WTC11 (cell line): ENCODE results near the gene NFKBIE.

Source experiments
- ATF2 ChIP-seq: sonication (generic); formaldehyde crosslinking; IDR thresholded peaks from 2 replicates; pipeline ENCODE4 v1.8.1; 2022; ENCODE audit warnings: low read depth, missing genetic modification reagents, borderline replicate concordance
- CREB1 ChIP-seq: sonication (generic); formaldehyde crosslinking; IDR thresholded peaks from 2 replicates; pipeline ENCODE4 v1.8.0; 2023; ENCODE audit warnings: mild to moderate bottlenecking, missing genetic modification reagents
- FOXP4 ChIP-seq: sonication (generic); formaldehyde crosslinking; IDR thresholded peaks from 2 replicates; pipeline ENCODE4 v1.8.0; 2022; ENCODE audit warnings: mild to moderate bottlenecking, missing genetic modification reagents
- JUN ChIP-seq: sonication (generic); formaldehyde crosslinking; IDR thresholded peaks from 2 replicates; pipeline ENCODE4 v1.8.0; 2023; ENCODE audit warnings: mild to moderate bottlenecking, missing genetic modification reagents
- MYBL2 ChIP-seq: sonication (generic); formaldehyde crosslinking; IDR thresholded peaks from 2 replicates; pipeline ENCODE4 v1.8.1; 2023; ENCODE audit warnings: mild to moderate bottlenecking, moderate library complexity, missing genetic modification reagents
- SMAD3 ChIP-seq: sonication (generic); formaldehyde crosslinking; IDR thresholded peaks from 2 replicates; pipeline ENCODE4 v1.8.0; 2022; ENCODE audit warnings: missing genetic modification reagents, mild to moderate bottlenecking, borderline replicate concordance
- SMAD4 ChIP-seq: sonication (generic); formaldehyde crosslinking; IDR thresholded peaks from 2 replicates; pipeline ENCODE4 v1.8.0; 2022; ENCODE audit warnings: mild to moderate bottlenecking, missing genetic modification reagents
- STAT6 ChIP-seq: sonication (generic); formaldehyde crosslinking; conservative IDR thresholded peaks from 2 replicates; pipeline ENCODE4 v1.8.1; 2023; ENCODE audit warnings: mild to moderate bottlenecking, low read depth, missing genetic modification reagents, moderate library complexity
- TEAD4 ChIP-seq: sonication (generic); formaldehyde crosslinking; IDR thresholded peaks from 2 replicates; pipeline ENCODE4 v1.8.0; 2022; ENCODE audit warnings: mild to moderate bottlenecking, missing genetic modification reagents
- TP53 ChIP-seq: sonication (generic); formaldehyde crosslinking; IDR thresholded peaks from 2 replicates; pipeline ENCODE4 v1.8.1; 2023; ENCODE audit warnings: mild to moderate bottlenecking, missing genetic modification reagents
- ZBTB43 ChIP-seq: sonication (generic); formaldehyde crosslinking; IDR thresholded peaks from 2 replicates; pipeline ENCODE4 v1.8.1; 2023; ENCODE audit warnings: mild to moderate bottlenecking, missing genetic modification reagents
- TF ChIP-seq, protein P1 (sequence below): fragments of 200-600 bp; IDR thresholded peaks from 2 replicates; pipeline ENCODE4 v1.8.0; 2022; ENCODE audit warnings: antibody characterized with exemption
- TF ChIP-seq, protein P2 (sequence below): sonication (generic); formaldehyde crosslinking; conservative IDR thresholded peaks from 2 replicates; pipeline ENCODE4 v1.8.1; 2022; ENCODE audit warnings: mild to moderate bottlenecking, missing genetic modification reagents
- TF ChIP-seq, protein P3 (sequence below): sonication (generic); formaldehyde crosslinking; IDR thresholded peaks from 2 replicates; pipeline ENCODE4 v1.8.0; 2023; ENCODE audit warnings: missing genetic modification reagents

GRCh38 chr6:44298864-44299263 lies 33.5 kb upstream of the NFKBIE start:
- TF ChIP-seq, protein P1, sequence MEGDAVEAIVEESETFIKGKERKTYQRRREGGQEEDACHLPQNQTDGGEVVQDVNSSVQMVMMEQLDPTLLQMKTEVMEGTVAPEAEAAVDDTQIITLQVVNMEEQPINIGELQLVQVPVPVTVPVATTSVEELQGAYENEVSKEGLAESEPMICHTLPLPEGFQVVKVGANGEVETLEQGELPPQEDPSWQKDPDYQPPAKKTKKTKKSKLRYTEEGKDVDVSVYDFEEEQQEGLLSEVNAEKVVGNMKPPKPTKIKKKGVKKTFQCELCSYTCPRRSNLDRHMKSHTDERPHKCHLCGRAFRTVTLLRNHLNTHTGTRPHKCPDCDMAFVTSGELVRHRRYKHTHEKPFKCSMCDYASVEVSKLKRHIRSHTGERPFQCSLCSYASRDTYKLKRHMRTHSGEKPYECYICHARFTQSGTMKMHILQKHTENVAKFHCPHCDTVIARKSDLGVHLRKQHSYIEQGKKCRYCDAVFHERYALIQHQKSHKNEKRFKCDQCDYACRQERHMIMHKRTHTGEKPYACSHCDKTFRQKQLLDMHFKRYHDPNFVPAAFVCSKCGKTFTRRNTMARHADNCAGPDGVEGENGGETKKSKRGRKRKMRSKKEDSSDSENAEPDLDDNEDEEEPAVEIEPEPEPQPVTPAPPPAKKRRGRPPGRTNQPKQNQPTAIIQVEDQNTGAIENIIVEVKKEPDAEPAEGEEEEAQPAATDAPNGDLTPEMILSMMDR = no peak
- TF ChIP-seq JUN (CRISPR knock-in tag) (no peak), ZBTB43 (CRISPR knock-in tag) (no peak), STAT6 (CRISPR knock-in tag) (no peak), ATF2 (CRISPR knock-in tag) (no peak), SMAD4 (no peak), TEAD4 (CRISPR knock-in tag) (no peak), FOXP4 (no peak), SMAD3 (CRISPR knock-in tag) (no peak), TP53 (no peak), MYBL2 (CRISPR knock-in tag) (no peak), CREB1 (CRISPR knock-in tag) (no peak)
- TF ChIP-seq, protein P2, sequence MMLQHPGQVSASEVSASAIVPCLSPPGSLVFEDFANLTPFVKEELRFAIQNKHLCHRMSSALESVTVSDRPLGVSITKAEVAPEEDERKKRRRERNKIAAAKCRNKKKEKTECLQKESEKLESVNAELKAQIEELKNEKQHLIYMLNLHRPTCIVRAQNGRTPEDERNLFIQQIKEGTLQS (CRISPR knock-in tag) = no peak
- TF ChIP-seq, protein P3, sequence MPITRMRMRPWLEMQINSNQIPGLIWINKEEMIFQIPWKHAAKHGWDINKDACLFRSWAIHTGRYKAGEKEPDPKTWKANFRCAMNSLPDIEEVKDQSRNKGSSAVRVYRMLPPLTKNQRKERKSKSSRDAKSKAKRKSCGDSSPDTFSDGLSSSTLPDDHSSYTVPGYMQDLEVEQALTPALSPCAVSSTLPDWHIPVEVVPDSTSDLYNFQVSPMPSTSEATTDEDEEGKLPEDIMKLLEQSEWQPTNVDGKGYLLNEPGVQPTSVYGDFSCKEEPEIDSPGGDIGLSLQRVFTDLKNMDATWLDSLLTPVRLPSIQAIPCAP (CRISPR knock-in tag) = no peak
